HepG2 (cell line): Measurements from ENCODE around the gene SLC35B2. TPM values are rescaled to one million over a fixed set of nuclear protein-coding genes. Genes with fewer than 3 reads are reported as not detected.

Source experiments
- ARHGAP35 ChIP-seq: sonication (generic); formaldehyde crosslinking; IDR thresholded peaks from 2 replicates; pipeline ENCODE4 v1.9.0; 2022; ENCODE audit warnings: mild to moderate bottlenecking, inconsistent platforms, moderate library complexity, missing genetic modification reagents, borderline replicate concordance
- CAMTA2 ChIP-seq: sonication (generic); formaldehyde crosslinking; IDR thresholded peaks from 2 replicates; pipeline ENCODE4 v1.4.0; 2020; ENCODE audit warnings: mild to moderate bottlenecking, missing genetic modification reagents, borderline replicate concordance
- DMAP1 ChIP-seq: IDR thresholded peaks from 2 replicates; pipeline ENCODE4 v1.6.1; 2016
- EP300 ChIP-seq, 3 experiments: sonication (generic) in 1 of 3; formaldehyde crosslinking in 1 of 3; IDR thresholded peaks; 2 replicates each; pipeline versions ENCODE4 v1.5.1 to v1.6.1; 2011 to 2020; ENCODE audit warnings: low read depth in 2 of 3, low read length in 2 of 3, borderline replicate concordance in 1 of 3, improper control_type of control experiment in 1 of 3, mild to moderate bottlenecking in 1 of 3, missing genetic modification reagents in 1 of 3, moderate library complexity in 1 of 3
- MIER3 ChIP-seq: IDR thresholded peaks from 2 replicates; pipeline ENCODE4 v1.6.1; 2016; ENCODE audit warnings: missing compliant biosample characterization, borderline replicate concordance
- NAIF1 ChIP-seq: sonication (generic); formaldehyde crosslinking; IDR thresholded peaks from 2 replicates; pipeline ENCODE4 v1.5.0; 2020; ENCODE audit warnings: mild to moderate bottlenecking, missing genetic modification reagents, borderline replicate concordance
- NR2F2 ChIP-seq: IDR thresholded peaks from 2 replicates; pipeline ENCODE4 v1.6.1; 2012; ENCODE audit warnings: low read depth, inconsistent platforms, borderline replicate concordance
- RXRA ChIP-seq: sonication (generic); formaldehyde crosslinking; IDR thresholded peaks from 2 replicates; pipeline ENCODE4 v1.5.1; 2020; ENCODE audit warnings: missing genetic modification reagents
- SMAD1 ChIP-seq: sonication (generic); formaldehyde crosslinking; IDR thresholded peaks from 2 replicates; pipeline ENCODE4 v1.4.0; 2020; ENCODE audit warnings: missing genetic modification reagents, low read depth, mild to moderate bottlenecking, borderline replicate concordance
- SOX6 ChIP-seq, 2 experiments: fragments of 450-650 bp in 1 of 2; sonication (generic) in 1 of 2; formaldehyde crosslinking in 1 of 2; IDR thresholded peaks; 2 replicates each; pipeline versions ENCODE4 v1.4.0 to v1.6.1; 2017 to 2020; ENCODE audit warnings: antibody characterized with exemption in 1 of 2, mild to moderate bottlenecking in 1 of 2, missing genetic modification reagents in 1 of 2
- TOE1 ChIP-seq: sonication (generic); formaldehyde crosslinking; IDR thresholded peaks from 2 replicates; pipeline ENCODE4 v1.4.0; 2020; ENCODE audit warnings: mild to moderate bottlenecking, missing genetic modification reagents
- ZBTB7B ChIP-seq: sonication (generic); formaldehyde crosslinking; IDR thresholded peaks from 2 replicates; pipeline ENCODE4 v1.4.0; 2020; ENCODE audit warnings: missing genetic modification reagents
- ZKSCAN5 ChIP-seq: sonication (generic); formaldehyde crosslinking; IDR thresholded peaks from 2 replicates; pipeline ENCODE4 v1.5.1; 2020; ENCODE audit warnings: mild to moderate bottlenecking, missing genetic modification reagents
- ZMAT3 ChIP-seq: sonication (generic); formaldehyde crosslinking; conservative IDR thresholded peaks from 2 replicates; pipeline ENCODE4 v1.7.0; 2021; ENCODE audit warnings: missing genetic modification reagents
- ZNF263 ChIP-seq: sonication (generic); formaldehyde crosslinking; IDR thresholded peaks from 2 replicates; pipeline ENCODE4 v1.4.0; 2020; ENCODE audit warnings: missing genetic modification reagents
- ZNF317 ChIP-seq: sonication (generic); formaldehyde crosslinking; IDR thresholded peaks from 2 replicates; pipeline ENCODE4 v1.5.0; 2020; ENCODE audit warnings: mild to moderate bottlenecking, missing genetic modification reagents
- ZNF644 ChIP-seq: IDR thresholded peaks from 2 replicates; pipeline ENCODE4 v1.6.1; 2016; ENCODE audit warnings: low read depth
- ZNF790 ChIP-seq: sonication (generic); formaldehyde crosslinking; IDR thresholded peaks from 2 replicates; pipeline ENCODE4 v1.8.0; 2022; ENCODE audit warnings: missing genetic modification reagents, mild to moderate bottlenecking, borderline replicate concordance
- ZNF839 ChIP-seq: sonication (generic); formaldehyde crosslinking; IDR thresholded peaks from 2 replicates; pipeline ENCODE4 v1.4.0; 2020; ENCODE audit warnings: missing genetic modification reagents, mild to moderate bottlenecking, borderline replicate concordance
- polyA plus RNA-seq, 8 experiments: library from polyadenylated mRNA; depleted of rRNA in 3 of 8; stranded (reverse) in 7 of 8; unstranded in 1 of 8; fragments of >200 nt; fragmentation: Illumina TruSeq in 4 of 8; extraction: Trizol in 4 of 8; gene quantifications; 2 replicates each; pipeline versions ENCODE4 v1.2.1 to v1.2.3, GENCODE V29; 2011 to 2016; ENCODE audit warnings: low read depth in 4 of 8, missing spikeins in 1 of 8, mixed read lengths in 1 of 8; ENCODE audit not compliant: insufficient read depth in 1 of 8
- total RNA-seq, 5 experiments: library from RNA; depleted of rRNA; stranded (reverse); fragments of >200 nt; fragmentation: Illumina TruSeq; extraction: Trizol; gene quantifications; 2 replicates each; pipeline ENCODE4 v1.2.3, GENCODE V29; 2016; ENCODE audit warnings: low read depth in 1 of 5
- TF ChIP-seq, protein P1 (sequence below): sonication (generic); formaldehyde crosslinking; IDR thresholded peaks from 2 replicates; pipeline ENCODE4 v1.4.0; 2020; ENCODE audit warnings: missing genetic modification reagents, low read depth, mild to moderate bottlenecking, borderline replicate concordance
- TF ChIP-seq, protein P2 (sequence below): sonication (generic); formaldehyde crosslinking; conservative IDR thresholded peaks from 2 replicates; pipeline ENCODE4 v1.4.0; 2020; ENCODE audit warnings: missing genetic modification reagents
- TF ChIP-seq, protein P3 (sequence below): IDR thresholded peaks from 2 replicates; pipeline ENCODE4 v1.6.1; 2016; ENCODE audit warnings: mild to moderate bottlenecking
- TF ChIP-seq, protein P4 (sequence below): sonication (generic); formaldehyde crosslinking; IDR thresholded peaks from 2 replicates; pipeline ENCODE4 v1.4.0; 2020; ENCODE audit warnings: missing genetic modification reagents

SLC35B2 gene
- total and polyA plus RNA-seq, 2 of the 13 experiments (the other 11 are each of a cell fraction or from before 2014, with no cell fraction given), result 61.1 to 148 TPM

DNA sequence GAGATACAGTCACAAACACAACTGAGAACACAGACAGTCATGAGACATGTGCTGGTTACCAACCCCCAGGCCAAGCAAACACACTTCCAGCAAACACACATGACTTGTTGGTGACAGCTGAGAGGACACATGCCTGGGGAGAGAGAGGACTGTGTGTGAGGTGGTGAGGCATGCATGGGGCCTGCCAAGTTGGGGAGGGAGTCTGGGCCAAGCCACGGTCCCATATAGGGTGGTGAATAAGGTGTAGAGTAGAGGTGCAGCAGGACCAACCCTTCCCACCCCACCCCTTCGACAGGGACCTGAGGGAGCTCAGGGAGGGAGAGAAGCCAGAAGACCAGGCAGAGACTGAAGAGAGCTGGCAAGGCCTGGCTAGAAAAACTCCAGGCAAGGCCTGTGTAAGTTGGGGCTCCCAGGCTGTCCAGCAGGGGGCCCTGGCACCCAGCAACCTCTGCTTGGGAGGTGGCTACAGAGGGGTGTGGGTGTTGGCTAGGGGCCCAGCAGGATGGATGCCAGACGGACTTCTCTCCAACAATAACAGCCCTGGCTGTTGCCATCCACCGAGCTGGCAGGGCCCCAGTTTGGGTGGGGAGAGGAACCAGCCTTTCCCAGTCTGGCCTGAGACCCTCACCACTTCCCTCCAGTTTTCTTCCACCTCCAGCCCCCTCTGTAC is 35.9 kb downstream of the SLC35B2 start (continued):
- peak; percentile 84; the same call in 1 of the 2 replicates for TF ChIP-seq SMAD1 (CRISPR knock-in tag)
- no peak for TF ChIP-seq SOX6 (IDR thresholded peaks at IDR 0.05)
- TF ChIP-seq SOX6 (CRISPR knock-in tag; IDR thresholded peaks at IDR 0.05), result peak; percentile 65
- TF ChIP-seq DMAP1, result no peak; the same call in 1 of the 2 replicates
- peak; percentile 59; the same call in 1 of the 2 replicates for TF ChIP-seq ZNF317
- TF ChIP-seq ZMAT3 (CRISPR knock-in tag), result no peak
- TF ChIP-seq ZNF644, result no peak
- TF ChIP-seq, protein P1, sequence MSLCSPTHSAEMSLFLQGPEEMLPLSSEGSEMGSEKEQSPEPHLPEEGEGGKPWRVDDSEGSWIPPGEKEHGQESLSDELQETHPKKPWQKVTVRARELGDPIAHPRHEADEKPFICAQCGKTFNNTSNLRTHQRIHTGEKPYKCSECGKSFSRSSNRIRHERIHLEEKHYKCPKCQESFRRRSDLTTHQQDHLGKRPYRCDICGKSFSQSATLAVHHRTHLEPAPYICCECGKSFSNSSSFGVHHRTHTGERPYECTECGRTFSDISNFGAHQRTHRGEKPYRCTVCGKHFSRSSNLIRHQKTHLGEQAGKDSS (CRISPR knock-in tag), result no peak
- peak; percentile 57; the same call in 1 of the 2 replicates for TF ChIP-seq RXRA
- TF ChIP-seq NAIF1 (CRISPR knock-in tag), result no peak
- TF ChIP-seq ARHGAP35, result 0 out of 2 replicates have a peak, but pooled peaks have one; percentile 26
- peak in 1 of 2 experiments; percentile 12; a peak in 1 of 4 replicates for TF ChIP-seq EP300 (IDR thresholded peaks at IDR 0.05; ENCODE audit: low read depth in 2 of 2, low read length in 2 of 2)
- TF ChIP-seq EP300 (CRISPR knock-in tag; IDR thresholded peaks at IDR 0.05; ENCODE audit: borderline replicate concordance), result no peak
- TF ChIP-seq, protein P2, sequence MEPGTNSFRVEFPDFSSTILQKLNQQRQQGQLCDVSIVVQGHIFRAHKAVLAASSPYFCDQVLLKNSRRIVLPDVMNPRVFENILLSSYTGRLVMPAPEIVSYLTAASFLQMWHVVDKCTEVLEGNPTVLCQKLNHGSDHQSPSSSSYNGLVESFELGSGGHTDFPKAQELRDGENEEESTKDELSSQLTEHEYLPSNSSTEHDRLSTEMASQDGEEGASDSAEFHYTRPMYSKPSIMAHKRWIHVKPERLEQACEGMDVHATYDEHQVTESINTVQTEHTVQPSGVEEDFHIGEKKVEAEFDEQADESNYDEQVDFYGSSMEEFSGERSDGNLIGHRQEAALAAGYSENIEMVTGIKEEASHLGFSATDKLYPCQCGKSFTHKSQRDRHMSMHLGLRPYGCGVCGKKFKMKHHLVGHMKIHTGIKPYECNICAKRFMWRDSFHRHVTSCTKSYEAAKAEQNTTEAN, result no peak; the same call in 1 of the 2 replicates
- TF ChIP-seq, protein P3, sequence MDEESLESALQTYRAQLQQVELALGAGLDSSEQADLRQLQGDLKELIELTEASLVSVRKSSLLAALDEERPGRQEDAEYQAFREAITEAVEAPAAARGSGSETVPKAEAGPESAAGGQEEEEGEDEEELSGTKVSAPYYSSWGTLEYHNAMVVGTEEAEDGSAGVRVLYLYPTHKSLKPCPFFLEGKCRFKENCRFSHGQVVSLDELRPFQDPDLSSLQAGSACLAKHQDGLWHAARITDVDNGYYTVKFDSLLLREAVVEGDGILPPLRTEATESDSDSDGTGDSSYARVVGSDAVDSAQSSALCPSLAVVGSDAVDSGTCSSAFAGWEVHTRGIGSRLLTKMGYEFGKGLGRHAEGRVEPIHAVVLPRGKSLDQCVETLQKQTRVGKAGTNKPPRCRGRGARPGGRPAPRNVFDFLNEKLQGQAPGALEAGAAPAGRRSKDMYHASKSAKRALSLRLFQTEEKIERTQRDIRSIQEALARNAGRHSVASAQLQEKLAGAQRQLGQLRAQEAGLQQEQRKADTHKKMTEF (CRISPR knock-in tag), result peak; percentile 59
- peak; percentile 95; the same call in 1 of the 2 replicates for TF ChIP-seq ZNF839 (CRISPR knock-in tag)
- TF ChIP-seq, protein P4, sequence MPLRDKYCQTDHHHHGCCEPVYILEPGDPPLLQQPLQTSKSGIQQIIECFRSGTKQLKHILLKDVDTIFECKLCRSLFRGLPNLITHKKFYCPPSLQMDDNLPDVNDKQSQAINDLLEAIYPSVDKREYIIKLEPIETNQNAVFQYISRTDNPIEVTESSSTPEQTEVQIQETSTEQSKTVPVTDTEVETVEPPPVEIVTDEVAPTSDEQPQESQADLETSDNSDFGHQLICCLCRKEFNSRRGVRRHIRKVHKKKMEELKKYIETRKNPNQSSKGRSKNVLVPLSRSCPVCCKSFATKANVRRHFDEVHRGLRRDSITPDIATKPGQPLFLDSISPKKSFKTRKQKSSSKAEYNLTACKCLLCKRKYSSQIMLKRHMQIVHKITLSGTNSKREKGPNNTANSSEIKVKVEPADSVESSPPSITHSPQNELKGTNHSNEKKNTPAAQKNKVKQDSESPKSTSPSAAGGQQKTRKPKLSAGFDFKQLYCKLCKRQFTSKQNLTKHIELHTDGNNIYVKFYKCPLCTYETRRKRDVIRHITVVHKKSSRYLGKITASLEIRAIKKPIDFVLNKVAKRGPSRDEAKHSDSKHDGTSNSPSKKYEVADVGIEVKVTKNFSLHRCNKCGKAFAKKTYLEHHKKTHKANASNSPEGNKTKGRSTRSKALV (CRISPR knock-in tag), result 0 out of 2 replicates have a peak, but pooled peaks have one; percentile 39
- TF ChIP-seq NR2F2, result no peak
- no peak for TF ChIP-seq ZNF790 (CRISPR knock-in tag)
- TF ChIP-seq TOE1 (CRISPR knock-in tag), result no peak
- no peak for TF ChIP-seq ZNF263 (CRISPR knock-in tag)
- TF ChIP-seq MIER3, result no peak
- no peak for TF ChIP-seq ZKSCAN5
- TF ChIP-seq ZBTB7B, result peak; percentile 53; the same call in 1 of the 2 replicates
- TF ChIP-seq CAMTA2 (CRISPR knock-in tag), result no peak
